Skin of body (tissue), 2 donors: Measurements from ENCODE around the gene FBXW8. TPM values are rescaled to one million over a fixed set of nuclear protein-coding genes. Genes with fewer than 3 reads are reported as not detected.
"Not testable (repeated sequence)": the region's sequence is repeated elsewhere in the genome, so short reads cannot be mapped to it uniquely, and the experiment has no call there.

Source experiments
- DNase-seq: peaks from one replicate; lab custom pipeline; 2025; lab: John Stamatoyannopoulos, UW
- total RNA-seq: library from RNA; depleted of rRNA; stranded (reverse); fragments of >200 nt; gene quantifications from one replicate; pipeline ENCODE4 v1.2.3, GENCODE V29; 2014

The FBXW8 gene
- total RNA-seq, 1 donor from 2014 or later, result 11.1 TPM

DNA sequence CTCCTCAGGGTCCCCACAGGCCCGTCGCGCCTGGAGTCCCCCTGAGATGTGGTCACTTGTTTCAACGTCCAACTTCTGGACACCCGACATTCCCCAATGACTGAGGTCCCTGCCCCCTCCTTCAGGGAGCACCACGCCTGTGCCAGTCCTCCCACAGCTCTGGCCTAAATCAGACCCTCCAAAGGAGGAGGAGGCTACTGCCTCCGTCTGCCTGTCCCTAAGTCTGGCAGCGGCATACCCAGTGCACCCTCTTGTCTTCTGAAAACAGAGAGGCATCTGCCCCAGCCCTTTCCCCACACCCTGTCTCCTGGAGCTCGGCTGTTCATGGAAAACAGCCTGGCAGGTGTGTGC is 142.3 kb downstream of the FBXW8 start:
- no peak for DNase-seq

DNA sequence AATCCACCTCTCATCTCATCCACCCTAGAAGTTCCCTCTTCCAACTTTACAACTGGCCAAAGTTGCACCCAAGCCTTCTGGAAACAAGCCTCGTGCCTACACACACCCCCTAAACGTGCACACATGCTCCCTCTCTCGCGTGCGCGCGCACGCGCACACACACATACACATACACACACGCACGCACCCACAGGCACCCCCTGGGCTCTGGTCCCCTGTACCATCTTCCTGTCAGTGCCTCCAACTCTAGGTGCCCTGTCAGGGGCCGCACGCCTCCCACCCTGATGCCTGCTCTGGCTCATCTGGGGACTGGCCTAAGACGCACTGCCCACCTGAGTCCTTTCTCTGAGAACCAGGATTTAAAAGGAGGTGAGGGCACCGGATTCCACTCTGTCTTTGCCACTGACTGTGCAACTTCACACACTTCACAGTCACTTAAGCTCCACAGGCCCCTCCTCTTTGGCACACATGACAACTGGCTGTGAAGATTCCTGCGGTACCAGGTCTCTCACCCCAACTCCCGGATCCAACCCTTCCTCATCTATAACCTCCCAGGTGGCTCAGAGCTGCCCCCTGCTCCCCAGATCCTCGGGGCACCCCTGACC is 142.9 kb downstream of the FBXW8 start:
- DNase-seq, result no peak

DNA sequence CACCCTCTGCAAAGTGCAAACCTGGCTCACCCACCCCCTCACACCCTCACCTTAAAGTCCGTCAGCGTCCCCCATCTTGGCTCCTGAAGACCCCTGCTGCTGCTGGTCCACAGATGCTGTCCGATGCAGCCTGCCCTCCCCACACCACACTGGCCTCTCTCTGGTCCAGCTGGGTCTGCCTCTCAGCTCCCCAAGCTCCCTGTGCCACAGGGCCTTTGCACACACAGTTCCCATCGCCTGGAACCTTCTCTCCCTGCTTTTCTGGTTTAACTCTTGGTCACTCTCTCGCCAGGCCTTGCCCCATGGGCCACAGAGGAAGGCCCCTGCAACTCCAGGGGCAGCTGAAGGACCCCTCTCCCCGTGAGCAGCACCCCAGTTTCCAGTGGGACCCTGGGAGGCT is 143.5 kb downstream of the FBXW8 start:
- no peak for DNase-seq

DNA sequence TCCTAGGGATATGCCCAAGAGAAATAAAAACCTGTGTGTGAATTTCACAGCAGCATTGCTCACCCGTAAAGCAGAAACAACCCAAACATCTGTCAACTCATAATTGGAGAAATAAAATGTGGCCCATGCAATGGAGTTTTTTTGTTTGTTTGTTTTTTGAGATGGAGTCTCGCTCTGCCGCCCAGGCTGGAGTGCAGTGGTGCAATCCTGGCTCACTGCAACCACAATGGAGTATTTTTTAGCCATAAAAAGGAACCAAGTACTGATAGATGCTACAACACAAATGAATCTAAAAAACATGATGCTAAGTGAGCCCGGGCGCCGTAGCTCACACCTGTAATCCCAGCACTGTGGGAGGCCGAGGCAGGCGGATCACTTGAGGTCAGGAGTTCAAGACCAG is 146.9 kb downstream of the FBXW8 start:
- DNase-seq, result not testable (repeated sequence)

DNA sequence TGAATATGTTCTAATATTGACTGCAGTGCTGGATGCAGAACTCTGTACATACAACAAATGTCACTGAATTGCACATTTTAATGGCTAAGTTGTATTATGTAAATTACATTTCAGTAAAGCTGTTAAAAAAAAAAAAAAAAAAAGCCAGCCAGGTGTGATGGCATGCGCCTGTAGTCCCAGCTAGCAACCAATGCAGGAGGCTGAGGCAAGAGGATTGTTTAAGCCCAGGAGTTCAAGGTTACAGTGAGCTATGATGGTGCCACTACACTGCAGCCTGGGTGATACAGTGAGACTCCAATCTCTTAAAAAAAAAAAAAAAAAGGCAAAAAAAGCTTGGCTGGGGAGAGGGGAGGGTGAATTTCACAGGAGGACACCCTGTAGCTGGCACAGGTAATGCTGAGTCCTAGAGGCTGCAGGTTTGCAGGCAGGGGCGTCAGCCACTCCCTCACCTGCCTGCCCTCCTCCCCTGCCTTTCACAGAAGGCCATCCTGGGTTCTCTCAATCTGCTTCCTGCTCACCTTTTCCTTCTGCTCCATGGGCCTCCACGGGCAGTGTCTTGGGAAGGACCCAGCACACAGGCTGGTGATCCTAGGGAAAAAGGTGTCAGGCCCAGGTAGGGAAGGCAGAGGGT is 147.8 kb downstream of the FBXW8 start:
- DNase-seq, result no peak

DNA sequence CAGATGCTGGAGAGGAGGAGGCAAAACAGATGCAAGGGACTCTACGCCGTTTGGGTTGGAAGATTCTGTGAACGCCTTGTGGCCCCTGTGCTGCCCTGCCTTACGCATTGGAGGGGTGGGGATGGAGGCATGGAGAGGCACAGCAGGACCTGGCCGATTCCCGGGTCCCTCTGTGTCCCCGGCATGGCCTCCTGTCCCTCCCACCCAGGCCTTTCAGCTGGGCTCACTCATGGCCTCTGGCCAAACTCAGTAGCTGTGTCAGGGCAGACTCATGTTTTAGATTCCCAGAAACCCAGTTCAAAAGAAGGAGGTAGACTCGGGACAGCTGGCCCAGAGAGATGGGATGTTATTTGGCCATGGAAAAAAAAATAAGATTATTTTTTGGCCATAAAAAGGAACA is 148.4 kb downstream of the FBXW8 start:
- DNase-seq, result no peak

DNA sequence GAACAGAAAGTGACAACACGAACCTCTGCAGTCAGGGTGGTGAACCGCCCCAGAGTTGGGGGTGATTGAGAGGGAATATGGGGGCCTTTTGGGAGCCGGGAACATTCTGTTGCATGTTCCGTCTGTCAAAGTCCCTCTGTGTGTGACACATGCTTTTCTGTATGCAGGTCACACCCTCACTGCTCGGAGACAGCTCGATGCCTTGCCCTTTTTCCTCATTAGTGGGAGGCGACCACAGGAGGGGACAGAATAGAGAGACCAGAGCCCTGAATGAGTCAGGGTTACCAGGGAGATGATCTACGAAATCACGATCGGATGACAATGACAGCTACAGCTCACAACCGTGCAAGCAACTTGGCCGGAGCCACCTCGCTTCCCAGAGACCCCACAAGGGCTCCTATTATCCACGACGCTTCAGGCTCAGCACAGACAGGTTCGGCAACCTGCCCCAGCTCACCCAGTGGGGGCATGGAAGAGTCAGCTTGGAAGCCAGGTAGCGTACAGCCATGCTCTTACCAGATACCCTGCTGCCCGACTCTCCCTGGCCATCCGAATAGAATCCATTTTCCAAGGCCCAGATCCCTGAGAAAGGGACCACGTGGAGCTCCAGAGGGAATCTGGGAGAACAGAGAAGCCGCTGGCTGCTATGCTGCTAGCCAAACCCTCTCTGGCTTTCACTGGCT is 149.6 kb downstream of the FBXW8 start:
- no peak for DNase-seq

DNA sequence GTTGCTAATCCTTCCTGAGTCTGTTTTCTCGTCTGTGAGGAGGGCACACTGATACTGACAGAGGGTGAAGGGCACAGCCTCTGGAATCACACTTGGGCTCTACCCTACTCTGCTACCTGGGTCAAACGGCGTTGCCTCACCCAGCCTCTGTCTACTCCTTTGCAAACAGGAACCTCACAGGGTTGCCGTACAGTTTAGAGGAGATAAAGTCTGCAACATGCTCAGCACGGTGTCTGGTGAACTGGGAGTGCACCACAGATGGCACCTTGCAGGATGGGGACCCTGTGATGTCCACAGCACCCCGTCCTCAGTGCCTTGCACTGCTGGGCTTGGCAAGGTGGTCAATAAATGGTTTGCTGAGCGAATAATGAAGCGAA is 150.2 kb downstream of the FBXW8 start:
- DNase-seq, result no peak

DNA sequence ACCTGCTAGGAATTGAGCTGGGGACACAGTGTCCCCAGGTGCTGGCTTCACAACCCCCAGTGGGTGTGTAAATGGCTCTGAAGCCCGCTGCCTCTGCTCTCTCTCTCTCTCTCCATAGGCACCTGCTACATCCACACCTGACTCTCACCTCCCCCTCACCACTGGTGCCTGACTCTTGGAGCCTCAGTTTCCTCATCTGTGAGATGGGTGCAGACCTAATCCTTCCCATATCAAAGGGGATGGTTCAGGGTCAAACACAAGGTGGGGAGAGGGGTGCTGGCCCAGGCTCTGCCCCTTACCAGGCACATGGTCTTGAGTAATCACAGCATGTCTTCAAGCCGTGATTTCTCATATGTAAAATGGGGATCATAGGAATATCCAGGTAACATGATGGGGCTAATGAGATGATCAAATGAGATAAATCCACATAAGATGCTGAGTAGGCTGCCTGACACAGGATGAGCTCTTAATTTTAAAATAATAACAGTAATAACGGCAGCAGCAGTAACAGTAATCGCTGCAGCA is 150.9 kb downstream of the FBXW8 start:
- no peak for DNase-seq

DNA sequence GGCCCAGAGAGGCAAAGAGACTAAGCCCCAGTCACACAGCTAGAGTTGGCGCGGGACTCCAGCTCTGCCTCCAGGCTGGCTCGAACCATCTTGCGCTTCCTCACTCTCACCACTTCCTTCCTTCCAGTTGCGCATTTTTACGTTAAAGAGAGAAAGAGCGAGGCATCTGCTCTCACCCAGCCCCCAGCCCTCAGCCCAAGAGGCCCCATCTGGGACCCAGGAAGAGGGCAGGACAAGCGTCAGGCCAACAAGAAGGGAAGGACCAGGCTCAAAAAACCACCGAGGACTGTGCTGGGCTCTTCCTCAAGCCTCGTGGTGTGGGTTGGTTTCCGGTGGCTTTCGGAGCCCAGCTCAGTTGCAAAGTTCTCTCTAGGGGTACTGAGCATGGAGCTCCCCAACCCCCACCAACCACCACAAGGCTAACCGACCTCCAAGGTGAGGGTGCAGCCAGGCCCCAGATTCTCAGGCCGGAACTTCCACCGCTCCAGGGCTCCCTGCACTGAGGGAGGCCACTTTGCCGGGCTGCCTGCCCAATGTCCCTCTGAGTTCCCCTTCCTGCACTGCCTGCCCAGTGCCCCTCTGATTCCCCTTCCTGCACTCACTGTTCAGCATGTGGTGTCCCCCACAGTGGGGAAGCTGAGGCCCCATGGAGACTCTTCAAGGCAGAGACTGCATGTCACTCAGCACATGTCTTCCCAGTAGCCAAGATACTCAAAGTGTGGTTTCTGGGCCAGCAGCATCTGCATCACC is 152.6 kb downstream of the FBXW8 start:
- DNase-seq, result no peak

DNA sequence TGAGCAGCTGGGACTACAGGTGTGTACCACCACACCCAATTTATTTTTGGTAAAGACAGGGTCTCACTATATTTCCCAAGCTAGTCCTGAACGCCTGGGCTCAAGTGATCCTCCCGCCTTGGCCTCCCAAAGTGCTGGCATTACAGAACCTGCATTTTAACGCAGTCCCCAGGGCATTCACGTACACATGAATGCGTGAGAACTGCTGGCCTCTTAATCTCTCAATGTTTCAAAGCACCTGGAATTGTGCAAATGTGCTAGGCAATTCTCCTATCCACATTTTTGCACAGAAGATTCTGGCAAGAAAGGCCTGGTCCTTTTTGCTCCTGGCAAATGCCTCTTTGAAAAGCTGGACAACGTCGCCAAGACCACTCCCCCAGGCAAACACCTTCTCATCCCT is 153.3 kb downstream of the FBXW8 start:
- no peak for DNase-seq

DNA sequence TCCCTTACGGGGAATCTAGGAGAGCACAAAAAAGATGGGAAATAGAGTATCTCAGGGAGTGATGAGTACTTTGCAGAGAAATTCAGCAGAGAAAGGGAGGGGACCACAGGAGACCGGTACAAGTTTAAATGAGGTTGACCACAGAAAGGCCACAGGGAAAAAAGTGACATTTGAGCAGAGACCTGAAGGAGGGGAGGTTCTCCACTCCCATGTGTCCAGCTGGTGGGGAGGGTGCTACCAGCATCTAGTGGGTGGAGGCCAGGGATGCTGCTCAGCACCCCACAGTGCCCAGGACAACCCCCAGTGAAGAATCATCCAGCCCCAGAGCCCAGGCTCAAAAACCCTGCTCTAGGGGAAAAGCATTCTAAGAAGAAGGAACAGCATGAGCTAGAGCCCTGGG is 153.8 kb downstream of the FBXW8 start:
- DNase-seq, result no peak

DNA sequence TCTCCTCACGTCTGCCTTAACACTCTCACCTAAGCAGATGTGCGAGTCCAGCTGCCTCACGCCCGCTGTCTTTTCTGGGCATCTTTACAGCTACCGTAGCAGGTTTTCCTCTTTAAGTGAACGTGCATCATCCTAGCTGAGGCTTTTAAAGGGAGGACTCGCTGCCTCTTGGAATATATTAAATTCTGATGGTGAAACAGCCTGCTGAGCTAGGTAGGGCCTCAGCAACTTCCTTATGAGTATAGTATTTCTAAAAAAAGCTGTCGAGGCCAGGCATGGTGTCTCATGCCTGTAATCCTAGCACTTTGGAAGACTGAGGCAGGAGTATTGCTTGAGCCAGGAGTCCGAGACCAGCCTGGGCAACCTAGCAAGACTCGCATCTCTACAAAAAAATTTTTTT is 156.3 kb downstream of the FBXW8 start:
- DNase-seq, result no peak

DNA sequence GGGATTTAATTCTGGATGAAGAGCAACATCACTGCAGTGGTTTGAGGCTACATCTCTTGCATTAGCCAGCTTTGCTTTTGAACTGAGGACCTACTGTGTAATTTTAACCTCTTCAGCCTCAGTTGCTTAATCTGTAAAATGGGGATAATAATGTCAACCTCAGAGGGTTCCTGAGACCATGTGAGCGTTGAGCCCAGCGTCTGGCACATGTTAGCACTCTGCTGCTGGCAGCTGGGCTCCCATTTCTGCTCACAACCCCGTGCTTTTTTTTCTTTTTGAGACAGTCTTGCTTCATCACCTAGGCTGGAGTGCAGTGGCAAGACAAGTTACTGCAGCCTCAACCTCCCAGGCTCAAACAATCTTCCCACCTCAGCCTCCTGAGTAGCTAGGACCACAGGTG is 156.9 kb downstream of the FBXW8 start:
- no peak for DNase-seq

DNA sequence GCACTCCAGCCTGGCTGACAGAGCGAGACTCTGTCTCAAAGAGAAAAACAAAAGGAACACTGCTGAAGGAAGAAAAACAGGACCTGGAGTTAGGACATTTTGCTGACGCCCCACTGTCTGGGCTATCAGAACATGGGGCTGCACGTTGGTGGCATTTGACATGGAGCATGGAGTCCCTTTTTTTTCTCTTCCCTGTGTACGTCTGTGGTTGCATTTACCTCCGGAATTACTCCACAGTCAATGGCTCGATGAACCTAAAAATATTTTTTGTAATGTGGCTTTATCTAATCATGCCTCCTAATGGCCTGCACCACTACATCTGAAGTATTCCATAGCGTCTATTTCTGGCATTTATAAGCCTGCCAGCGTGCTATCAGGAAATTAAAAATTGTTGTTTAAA is 157.7 kb downstream of the FBXW8 start:
- DNase-seq, result no peak

DNA sequence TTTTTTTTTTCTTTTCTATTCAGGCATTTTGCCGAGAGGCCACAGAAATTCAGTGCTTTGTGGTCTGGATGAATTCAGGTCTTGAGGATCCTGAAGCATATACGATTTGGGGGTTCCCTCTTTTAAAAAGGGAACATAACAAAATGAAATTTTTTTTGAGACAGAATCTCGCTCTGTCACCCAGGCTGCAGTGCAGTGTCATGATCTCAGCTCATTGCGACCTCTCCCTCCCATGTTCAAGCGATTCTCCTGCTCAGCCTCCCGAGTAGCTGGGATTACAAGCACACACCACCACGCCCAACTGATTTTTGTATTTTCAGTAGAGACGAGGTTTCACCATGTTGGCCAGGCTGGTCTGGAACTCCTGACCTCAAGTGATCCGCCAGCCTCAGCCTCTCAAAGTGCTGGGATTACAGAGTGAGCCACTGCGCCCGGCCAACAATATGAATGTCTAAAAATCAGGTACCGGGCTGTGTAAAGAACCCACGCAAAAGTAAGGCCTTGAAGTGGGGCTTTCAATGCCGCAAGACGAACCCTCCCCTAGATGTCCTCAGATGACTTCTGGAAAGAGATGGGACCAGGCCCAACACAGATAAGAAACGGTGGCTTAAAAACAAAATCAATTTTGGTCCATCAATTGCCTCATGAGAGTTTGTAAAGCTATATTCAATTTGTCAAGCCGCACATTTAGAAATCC is 158.5 kb downstream of the FBXW8 start:
- no peak for DNase-seq

DNA sequence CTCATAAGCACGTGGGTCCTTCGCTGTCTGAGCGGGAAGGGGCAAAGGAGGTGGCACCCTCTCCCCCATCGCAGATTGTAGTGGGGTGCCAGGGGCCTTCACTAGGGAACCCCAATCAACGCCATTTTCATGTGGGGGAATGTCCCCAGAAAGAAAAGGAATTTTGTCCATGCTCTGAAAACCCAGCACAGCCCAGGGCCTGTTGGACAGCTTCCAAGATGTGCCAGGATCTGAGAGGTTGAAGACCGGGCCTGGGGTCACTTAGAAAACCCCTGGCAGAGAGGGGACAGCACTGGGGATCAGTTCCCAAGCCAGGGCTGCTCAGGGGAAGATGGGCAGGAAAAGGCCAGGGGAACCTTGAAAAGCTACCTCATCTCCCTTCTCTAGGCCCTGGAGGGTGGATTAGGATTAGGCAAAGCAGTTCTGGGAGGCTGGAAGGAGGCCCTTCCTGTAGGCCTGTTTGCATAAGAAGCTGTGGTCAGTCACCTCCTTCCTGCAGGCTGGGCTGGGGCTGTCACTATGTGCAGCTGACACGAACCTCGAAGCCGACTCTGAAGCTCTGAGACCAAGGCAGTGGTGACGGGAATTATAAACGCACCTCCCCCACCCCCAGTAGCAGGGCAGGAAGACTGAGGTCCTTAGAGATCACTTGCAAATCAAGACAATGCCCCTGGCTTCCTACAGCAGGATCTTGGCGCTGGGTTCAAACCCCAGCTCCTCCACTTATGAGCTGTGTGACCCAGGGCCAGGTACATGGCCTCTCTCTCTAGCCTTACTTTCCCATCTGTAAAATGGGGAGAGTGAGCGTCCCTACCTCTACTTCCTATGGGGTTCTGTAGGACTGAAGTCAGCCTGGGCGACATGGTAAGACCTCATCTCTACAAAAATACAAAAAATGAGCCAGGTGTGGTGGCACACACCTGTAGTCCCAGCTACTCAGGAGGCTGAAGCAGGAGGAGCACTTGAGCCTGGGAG is 159.5 kb downstream of the FBXW8 start:
- no peak for DNase-seq

DNA sequence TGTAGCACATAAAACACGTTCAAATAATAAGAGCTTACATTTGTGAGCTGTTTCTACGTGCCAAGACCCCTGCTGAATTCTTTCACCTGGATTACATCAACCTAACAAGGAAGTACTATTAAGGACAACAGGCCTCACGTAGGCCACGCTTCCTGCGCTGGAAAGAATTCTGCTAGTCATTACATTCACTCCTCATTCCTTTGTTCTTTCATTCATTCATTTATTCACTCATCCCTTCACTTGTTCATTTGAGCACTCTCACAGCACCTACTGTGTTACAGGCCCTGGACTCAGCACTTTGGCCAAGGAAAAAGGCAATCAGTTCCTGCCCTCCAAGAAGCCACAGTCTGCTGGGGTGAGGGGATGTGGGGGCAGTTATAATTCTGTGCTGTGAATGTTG is 160.3 kb downstream of the FBXW8 start:
- DNase-seq, result no peak

DNA sequence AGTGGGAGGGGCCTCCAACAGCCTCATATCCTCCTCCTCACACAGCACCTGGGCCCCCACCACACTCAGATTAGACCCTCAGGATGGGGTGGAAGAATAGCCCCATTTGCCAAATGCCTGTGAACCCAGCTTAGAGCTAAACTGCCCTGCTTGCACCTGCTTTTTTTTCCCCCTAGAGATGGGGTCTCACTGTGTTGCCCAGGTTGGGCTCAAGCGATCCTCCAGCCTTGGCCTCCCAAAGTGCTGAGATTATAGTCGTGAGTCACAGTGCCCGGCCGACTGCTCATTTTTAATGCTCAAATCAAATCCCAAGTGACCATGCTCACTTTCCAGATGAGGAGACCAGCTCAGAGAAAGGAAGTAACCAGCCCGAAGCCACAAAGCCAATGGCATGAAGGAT is 161.4 kb downstream of the FBXW8 start:
- no peak for DNase-seq

DNA sequence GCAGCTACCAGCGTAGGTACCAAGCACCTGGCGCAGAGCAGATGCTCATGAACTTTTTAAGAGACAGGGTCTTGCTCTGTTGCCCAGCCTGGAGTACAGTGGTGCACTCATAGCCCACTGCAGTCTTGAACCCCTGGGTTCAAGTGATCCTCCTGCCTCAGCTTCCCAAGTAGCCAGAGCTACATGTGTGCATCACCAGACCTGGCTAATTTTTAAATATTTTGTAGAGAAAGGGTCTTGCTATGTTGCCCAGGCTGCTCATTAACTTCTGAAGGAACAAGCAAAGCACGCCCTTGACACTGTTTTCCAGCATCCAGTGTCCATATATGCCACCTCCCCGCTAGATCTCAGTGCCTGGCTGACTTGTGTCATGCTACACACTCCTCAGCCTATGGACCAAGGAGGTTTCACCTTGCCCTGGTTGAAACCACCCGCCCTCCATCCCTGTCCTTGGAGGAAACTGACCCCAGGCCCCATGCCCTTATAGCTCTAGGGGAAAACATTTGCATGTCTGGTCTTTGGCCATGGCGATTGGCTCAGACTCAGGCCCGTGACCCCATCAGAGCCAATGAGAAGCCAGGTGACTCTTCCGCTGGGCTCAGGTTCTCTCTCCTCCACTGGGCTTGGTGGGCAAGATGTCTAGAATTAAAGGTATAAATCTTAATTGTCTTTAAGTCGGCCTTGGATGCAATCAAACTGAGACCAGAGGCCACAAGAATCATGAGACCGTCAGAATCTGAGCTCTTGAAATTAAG is 162.2 kb downstream of the FBXW8 start:
- no peak for DNase-seq
